Measurements from ENCODE around the gene IGBP1. TPM values are rescaled to one million over a fixed set of nuclear protein-coding genes. Genes with fewer than 3 reads are reported as not detected.
"Not testable (repeated sequence)": the region's sequence is repeated elsewhere in the genome, so short reads cannot be mapped to it uniquely, and the experiment has no call there.

Gene IGBP1
- total RNA-seq, 4 donors from 2014 or later = 23.7 to 99.0 (median 56.5) TPM

- Histone ChIP-seq H3K27ac (no peak overlapping the region), H3K27me3 (no peaks in the 10 kb centered on the region), H3K36me3 (no peaks in the 10 kb centered on the region), H3K4me1 (no peaks in the 10 kb centered on the region), H3K9me3 (no peaks in the 10 kb centered on the region), H3K4me3 (no peak overlapping the region)
- intact Hi-C loops (cut with DNase I; ENCODE audit: low total_unique reads) = no loop called here
- in situ Hi-C loops (cut with MboI; ENCODE audit: low pct_ligation_motif_present in 1 of 4, low pct_unique_long_range_greater_than_20kb in 1 of 4, low sequenced_read_pairs in 3 of 4) = loop anchor here in 1 of 4 donors (25.0 kb wide), 1 partner anchor 602 kb away; no protein-coding TSS in a partner anchor
- no peak for TF ChIP-seq CTCF (IDR thresholded peaks at IDR 0.05)
- TF ChIP-seq POLR2AphosphoS5 (IDR thresholded peaks at IDR 0.05) = no peak
- TF ChIP-seq EP300 (IDR thresholded peaks at IDR 0.05; ENCODE audit: low read depth) = no peak
- TF ChIP-seq POLR2A (IDR thresholded peaks at IDR 0.05) = no peak
- DNase-seq = no peak
- 46 to 60% methylated on average over 1 of the region's 1 CpG for WGBS, 2 donors (ENCODE audit: low coverage in 1 of 2)
Observed at GRCh38 chrX:70089604-70090297, 43.5 kb upstream of the IGBP1 start.

- in situ Hi-C loops (cut with MboI; ENCODE audit: low pct_ligation_motif_present in 1 of 4, low pct_unique_long_range_greater_than_20kb in 1 of 4, low sequenced_read_pairs in 3 of 4) (loop anchor here in 1 of 4 donors (25.0 kb wide), 1 partner anchor 605 kb away; no protein-coding TSS in a partner anchor), intact Hi-C loops (cut with DNase I; ENCODE audit: low total_unique reads) (no loop called here)
- DNase-seq = no peak
- Histone ChIP-seq H3K9me3 (no peaks in the 10 kb centered on the region), H3K4me3 (no peak overlapping the region), H3K4me1 (no peaks in the 10 kb centered on the region), H3K27ac (no peak overlapping the region), H3K36me3 (no peaks in the 10 kb centered on the region), H3K27me3 (no peaks in the 10 kb centered on the region)
- 86% methylated on average over 4 of the region's 4 CpGs; no CpG with 5 or more reads in 1 of the 2 donors for WGBS, 2 donors (ENCODE audit: low coverage in 1 of 2)
- TF ChIP-seq EP300 (IDR thresholded peaks at IDR 0.05; ENCODE audit: low read depth) (no peak), POLR2AphosphoS5 (IDR thresholded peaks at IDR 0.05) (no peak), CTCF (IDR thresholded peaks at IDR 0.05) (no peak), POLR2A (IDR thresholded peaks at IDR 0.05) (no peak)
Observed at GRCh38 chrX:70092247-70092646, 41.0 kb upstream of the IGBP1 start.

- intact Hi-C loops (cut with DNase I; ENCODE audit: low total_unique reads) = no loop called here
- WGBS, 2 donors (ENCODE audit: low coverage in 1 of 2) = 58% methylated on average over 2 of the region's 2 CpGs; no CpG with 5 or more reads in 1 of the 2 donors
- in situ Hi-C loops (cut with MboI; ENCODE audit: low pct_ligation_motif_present in 1 of 4, low pct_unique_long_range_greater_than_20kb in 1 of 4, low sequenced_read_pairs in 3 of 4) = loop anchor here in 1 of 4 donors (25.0 kb wide), 1 partner anchor 609 kb away; no protein-coding TSS in a partner anchor
Observed at GRCh38 chrX:70096052-70096451, 37.2 kb upstream of the IGBP1 start.

GRCh38 chrX:70105229-70105628 is 28.0 kb upstream of the IGBP1 start:
- Histone ChIP-seq H3K9me3 (no peaks in the 10 kb centered on the region), H3K4me1 (no peaks in the 10 kb centered on the region), H3K36me3 (no peaks in the 10 kb centered on the region), H3K4me3 (no peak overlapping the region), H3K27me3 (no peaks in the 10 kb centered on the region), H3K27ac (no peak overlapping the region)
- TF ChIP-seq POLR2A (IDR thresholded peaks at IDR 0.05) = no peak
- no peak for TF ChIP-seq CTCF (IDR thresholded peaks at IDR 0.05)
- TF ChIP-seq EP300 (IDR thresholded peaks at IDR 0.05; ENCODE audit: low read depth) = no peak
- TF ChIP-seq POLR2AphosphoS5 (IDR thresholded peaks at IDR 0.05) = no peak
- no peak for DNase-seq
- intact Hi-C loops (cut with DNase I; ENCODE audit: low total_unique reads) = no loop called here
- in situ Hi-C loops (cut with MboI; ENCODE audit: low pct_ligation_motif_present in 1 of 4, low pct_unique_long_range_greater_than_20kb in 1 of 4, low sequenced_read_pairs in 3 of 4) = no loop called here
- 40% methylated on average over 2 of the region's 2 CpGs; no CpG with 5 or more reads in 1 of the 2 donors for WGBS, 2 donors (ENCODE audit: low coverage in 1 of 2)

More at GRCh38 chrX:70096052-70096451, 37.2 kb upstream of the IGBP1 start:
- H3K27ac ChIP-seq = no peak overlapping the region
- H3K36me3 ChIP-seq = no peaks in the 10 kb centered on the region
- no peak overlapping the region for H3K4me3 ChIP-seq
- no peaks in the 10 kb centered on the region for H3K4me1 ChIP-seq
- DNase-seq = no peak
- H3K27me3 ChIP-seq = no peaks in the 10 kb centered on the region
- no peak for TF ChIP-seq CTCF (IDR thresholded peaks at IDR 0.05)
- TF ChIP-seq EP300 (IDR thresholded peaks at IDR 0.05; ENCODE audit: low read depth) = no peak
- no peak for TF ChIP-seq POLR2AphosphoS5 (IDR thresholded peaks at IDR 0.05)
- no peak for TF ChIP-seq POLR2A (IDR thresholded peaks at IDR 0.05)
- H3K9me3 ChIP-seq = no peaks in the 10 kb centered on the region

GRCh38 chrX:70111436-70112026 is 21.7 kb upstream of the IGBP1 start:
- intact Hi-C loops (cut with DNase I; ENCODE audit: low total_unique reads); in situ Hi-C loops (cut with MboI; ENCODE audit: low pct_ligation_motif_present in 1 of 4, low pct_unique_long_range_greater_than_20kb in 1 of 4, low sequenced_read_pairs in 3 of 4); H3K4me3 ChIP-seq; H3K27ac ChIP-seq; DNase-seq; H3K36me3 ChIP-seq; H3K27me3 ChIP-seq; H3K9me3 ChIP-seq; H3K4me1 ChIP-seq: not testable (repeated sequence)
- WGBS, 2 donors (ENCODE audit: low coverage in 1 of 2) = 87 to 89% methylated on average over 2 to 4 of the region's 4 CpGs
